Spinal cord (tissue), 10 donors: ENCODE results near the gene IRF8. TPM values are rescaled to one million over a fixed set of nuclear protein-coding genes. Genes with fewer than 3 reads are reported as not detected.

ENCODE experiments used
- DNase-seq, 6 donors: peaks; one replicate each; pipeline versions ENCODE4 v3.0.0 to v3.0.0-alpha.2; 2013 to 2015; ENCODE audit warnings: low spot score in 6 of 6, low read depth in 4 of 6
- H3K27ac ChIP-seq: one replicate; pipeline ENCODE4 v1.5.1; 2013; ENCODE audit warnings: low read depth, low read length, control low read depth
- H3K27me3 ChIP-seq: one replicate; pipeline ENCODE4 v1.6.1; 2013; ENCODE audit warnings: low read length; ENCODE audit not compliant: control insufficient read depth, insufficient read depth
- H3K36me3 ChIP-seq: one replicate; pipeline ENCODE4 v1.6.1; 2013; ENCODE audit warnings: low read length; ENCODE audit not compliant: control insufficient read depth, insufficient read depth
- H3K4me1 ChIP-seq: one replicate; pipeline ENCODE4 v1.6.1; 2013; ENCODE audit warnings: low read length; ENCODE audit not compliant: control insufficient read depth, insufficient read depth
- H3K4me3 ChIP-seq: one replicate; pipeline ENCODE4 v1.5.1; 2013; ENCODE audit warnings: low read depth, low read length, control low read depth
- H3K9me3 ChIP-seq: one replicate; pipeline ENCODE4 v1.6.1; 2013; ENCODE audit warnings: low read length; ENCODE audit not compliant: control insufficient read depth, insufficient read depth
- WGBS: methylation state at CpG from one replicate; pipeline ENCODE4 v1.1.5; 2013; ENCODE audit warnings: missing lambda C conversion rate; ENCODE audit not compliant: insufficient coverage; 5-methylcytosine and 5-hydroxymethylcytosine counted together
- polyA plus RNA-seq, 2 donors: library from polyadenylated mRNA; unstranded; fragments of 120-200 nt; gene quantifications; one replicate each; pipeline ENCODE4 v1.2.1, GENCODE V29; 2013; ENCODE audit not compliant: insufficient read length in 2 of 2
- total RNA-seq, 2 donors: library from RNA; depleted of rRNA in 1 of 2; stranded (reverse); fragments of 120-200 nt in 1 of 2; fragments of >200 nt in 1 of 2; gene quantifications; one replicate each; pipeline versions ENCODE4 v1.2.3 to v1.2.4, GENCODE V29; 2013 to 2014
- donor health status: healthy.

Gene IRF8
- total and polyA plus RNA-seq, 4 donors = 9.0 to 20.5 (median 15.2) TPM

DNA sequence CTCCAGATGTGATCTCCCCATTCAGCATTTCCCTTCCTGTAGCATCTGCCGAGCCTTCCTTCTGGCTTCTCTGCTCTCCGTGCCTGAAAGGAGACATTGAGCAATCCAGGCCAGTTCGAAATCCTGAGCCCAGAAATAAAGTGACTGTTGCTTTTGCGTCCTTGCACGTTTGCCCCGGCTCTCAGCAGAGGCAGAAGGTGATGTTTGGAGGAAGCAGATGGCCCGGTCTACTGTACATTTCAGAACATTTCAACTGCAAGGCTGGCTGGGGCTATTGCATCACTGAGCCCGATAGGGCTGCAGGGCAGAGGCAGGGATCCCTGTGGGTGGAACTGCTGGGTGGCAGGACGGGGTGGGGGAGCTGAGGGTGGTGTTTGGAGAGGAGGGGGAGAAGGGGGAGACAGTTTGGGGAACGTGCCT, 29.4 kb downstream of the IRF8 start:
- DNase-seq = peak in 5 of 6 donors; percentile 7 to 59 (median 19)
- Histone ChIP-seq H3K27ac (peak overlapping the region; percentile 42), H3K36me3 (no peaks in the 10 kb centered on the region), H3K4me1 (peaks cover 7% of the 10 kb centered on the region), H3K9me3 (no peaks in the 10 kb centered on the region), H3K4me3 (no peak overlapping the region), H3K27me3 (peaks cover 2% of the 10 kb centered on the region)
- 52% methylated on average over 10 of the region's 10 CpGs for WGBS

DNA sequence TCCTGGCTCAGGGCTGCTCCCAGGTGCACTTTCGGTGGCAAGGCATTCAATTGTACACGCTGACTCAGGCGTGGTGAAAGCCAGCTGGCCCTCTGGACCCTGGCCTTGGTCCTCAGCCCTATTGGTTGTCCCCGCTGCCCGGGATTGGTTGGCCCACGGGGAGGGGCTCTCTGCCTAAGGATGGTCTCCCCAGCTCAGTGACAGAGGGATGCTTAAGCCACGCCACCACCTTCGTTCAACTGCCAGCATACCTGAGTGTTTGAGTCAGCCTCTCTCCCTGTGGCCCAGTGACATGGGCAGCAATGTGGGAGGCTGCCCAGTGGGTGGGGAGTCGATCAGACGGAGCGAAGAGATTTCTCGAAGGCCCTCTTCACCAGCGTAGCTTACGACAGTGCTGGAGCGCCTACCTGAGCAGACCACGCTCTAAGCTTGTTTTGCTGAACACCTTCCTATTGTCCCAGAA, 30.3 kb downstream of the IRF8 start:
- peaks cover 2% of the 10 kb centered on the region for H3K27me3 ChIP-seq
- 83% methylated on average over 11 of the region's 16 CpGs for WGBS
- no peaks in the 10 kb centered on the region for H3K36me3 ChIP-seq
- no peak overlapping the region for H3K27ac ChIP-seq
- H3K4me1 ChIP-seq = peaks cover 7% of the 10 kb centered on the region
- no peaks in the 10 kb centered on the region for H3K9me3 ChIP-seq
- H3K4me3 ChIP-seq = no peak overlapping the region
- DNase-seq = no peak

GRCh38 chr16:85930301-85930700, 31.3 kb downstream of the IRF8 start:
- no peaks in the 10 kb centered on the region for H3K36me3 ChIP-seq
- 77% methylated on average over 15 of the region's 15 CpGs for WGBS
- H3K27me3 ChIP-seq = peaks cover 2% of the 10 kb centered on the region
- no peak for DNase-seq
- H3K4me1 ChIP-seq = peaks cover 7% of the 10 kb centered on the region
- H3K27ac ChIP-seq = no peak overlapping the region
- H3K9me3 ChIP-seq = no peaks in the 10 kb centered on the region
- no peak overlapping the region for H3K4me3 ChIP-seq

GRCh38 chr16:85931596-85932402, 32.8 kb downstream of the IRF8 start:
- Histone ChIP-seq H3K27ac (no peak overlapping the region), H3K4me1 (peaks cover 13% of the 10 kb centered on the region), H3K9me3 (no peaks in the 10 kb centered on the region), H3K36me3 (no peaks in the 10 kb centered on the region), H3K4me3 (no peak overlapping the region), H3K27me3 (peaks cover 2% of the 10 kb centered on the region)
- 83% methylated on average over 23 of the region's 23 CpGs for WGBS
- DNase-seq = no peak

- WGBS = 94% methylated on average over 9 of the region's 9 CpGs
- Histone ChIP-seq H3K4me1 (peaks cover 5% of the 10 kb centered on the region), H3K36me3 (no peaks in the 10 kb centered on the region), H3K9me3 (no peaks in the 10 kb centered on the region), H3K27ac (no peak overlapping the region), H3K4me3 (no peak overlapping the region), H3K27me3 (no peaks in the 10 kb centered on the region)
- DNase-seq = no peak
These were observed 35.2 kb downstream of the IRF8 start for GRCh38 chr16:85934210-85934609.

GRCh38 chr16:85935391-85935973, 36.5 kb downstream of the IRF8 start:
- Histone ChIP-seq H3K27me3 (no peaks in the 10 kb centered on the region), H3K36me3 (no peaks in the 10 kb centered on the region), H3K9me3 (no peaks in the 10 kb centered on the region), H3K4me3 (no peak overlapping the region), H3K4me1 (peaks cover 5% of the 10 kb centered on the region), H3K27ac (no peak overlapping the region)
- WGBS = 59% methylated on average over 8 of the region's 13 CpGs
- DNase-seq = no peak

GRCh38 chr16:85935974-85936760, 37.2 kb downstream of the IRF8 start:
- H3K36me3 ChIP-seq = no peaks in the 10 kb centered on the region
- H3K9me3 ChIP-seq = no peaks in the 10 kb centered on the region
- no peak overlapping the region for H3K4me3 ChIP-seq
- H3K4me1 ChIP-seq = peaks cover 5% of the 10 kb centered on the region
- DNase-seq = no peak
- WGBS = 71% methylated on average over 13 of the region's 22 CpGs
- no peak overlapping the region for H3K27ac ChIP-seq
- no peaks in the 10 kb centered on the region for H3K27me3 ChIP-seq

DNA sequence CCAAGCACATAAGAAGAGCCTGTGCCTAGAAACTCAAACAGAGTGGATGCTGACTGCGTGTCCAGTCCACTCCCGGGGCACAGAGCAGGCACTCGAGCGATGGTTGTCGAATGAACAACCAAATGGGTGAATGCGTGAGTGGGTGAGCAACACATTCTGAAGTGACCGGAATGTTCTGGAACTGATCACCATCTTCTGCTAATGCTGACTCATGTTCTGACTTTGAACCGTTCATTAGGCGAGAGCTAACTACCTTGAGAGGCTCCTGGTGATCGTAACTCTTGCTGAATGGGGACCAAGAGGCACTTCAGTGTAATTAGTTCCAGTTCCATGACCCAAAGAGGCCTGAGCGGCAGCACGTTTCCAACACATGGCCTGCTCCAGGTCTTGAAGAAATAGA, 37.9 kb downstream of the IRF8 start:
- Histone ChIP-seq H3K4me3 (no peak overlapping the region), H3K36me3 (no peaks in the 10 kb centered on the region), H3K9me3 (no peaks in the 10 kb centered on the region), H3K4me1 (peaks cover 5% of the 10 kb centered on the region), H3K27ac (no peak overlapping the region), H3K27me3 (no peaks in the 10 kb centered on the region)
- WGBS = 69% methylated on average over 12 of the region's 12 CpGs
- peak in 1 of 6 donors; percentile 55 for DNase-seq

DNA sequence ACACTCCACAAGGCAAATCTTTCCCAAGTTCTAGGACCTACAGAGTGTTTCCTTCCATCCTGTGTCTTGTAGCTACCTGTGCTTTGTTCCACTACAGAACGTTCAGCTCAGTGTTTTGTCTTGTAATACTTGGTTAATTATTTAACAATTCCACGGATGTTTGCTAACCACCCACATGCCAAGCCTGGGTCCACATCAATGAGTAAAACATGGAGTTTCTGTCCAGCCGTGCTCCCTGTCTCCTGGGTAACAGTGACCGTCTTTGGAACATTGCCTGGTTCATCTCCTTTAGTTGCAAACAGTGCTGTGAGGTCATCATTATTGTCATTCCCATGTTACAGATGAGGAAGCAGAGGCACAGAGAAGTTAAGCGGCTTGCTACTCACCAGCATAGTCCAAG, 41.3 kb downstream of the IRF8 start:
- peaks cover 6% of the 10 kb centered on the region for H3K4me1 ChIP-seq
- H3K4me3 ChIP-seq = no peak overlapping the region
- H3K27ac ChIP-seq = no peak overlapping the region
- H3K9me3 ChIP-seq = no peaks in the 10 kb centered on the region
- 70% methylated on average over 3 of the region's 5 CpGs for WGBS
- H3K36me3 ChIP-seq = no peaks in the 10 kb centered on the region
- no peak for DNase-seq
- H3K27me3 ChIP-seq = no peaks in the 10 kb centered on the region
